Brain microvascular endothelial cell (primary cell): ENCODE measurements around the gene DAZL.

Experiments used
- DNase-seq: peaks from one replicate; pipeline ENCODE4 v3.0.0-alpha.2; 2020
- H3K27ac ChIP-seq: fragments of 250-450 bp; sonication (Bioruptor Pico); 2 replicates; pipeline ENCODE4 v1.5.1; 2020; ENCODE audit warnings: mild to moderate bottlenecking, moderate library complexity
- H3K27me3 ChIP-seq: fragments of 250-450 bp; sonication (Bioruptor Pico); replicated peaks from 2 replicates; pipeline ENCODE4 v1.5.1; 2020; ENCODE audit warnings: mild to moderate bottlenecking
- H3K36me3 ChIP-seq: fragments of 250-450 bp; sonication (Bioruptor Pico); replicated peaks from 2 replicates; pipeline ENCODE4 v1.5.1; 2020; ENCODE audit warnings: mild to moderate bottlenecking
- H3K4me3 ChIP-seq: 2 replicates; pipeline ENCODE4 v1.5.1; 2011; ENCODE audit warnings: low read depth, mild to moderate bottlenecking, control low read depth, low read length, moderate library complexity
- CTCF ChIP-seq: IDR thresholded peaks from 2 replicates; pipeline ENCODE4 v1.5.1; 2011; ENCODE audit warnings: low read depth, mild to moderate bottlenecking, moderate library complexity, low read length, control low read depth, inconsistent platforms; ENCODE audit errors: missing control alignments
- in situ Hi-C: cut with HindIII; loops from 2 replicates; pipeline ENCODE4 v1.10.0; 2017; ENCODE audit warnings: low sequenced_read_pairs, low pct_ligation_motif_present

DAZL gene

GRCh38 chr3:16604887-16605602, at the start of gene DAZL:
Gene DAZL (minus strand): TSS chr3:16605423. CDS start chr3:16605205, 218 bp downstream.
- in situ Hi-C loops, result no loop called here
- no peak for TF ChIP-seq CTCF
- H3K4me3 ChIP-seq, result no peak within 1 kb of the TSS
- DNase-seq, result no peak
- H3K27me3 ChIP-seq, result no peaks in the 10 kb centered on the region
- no peaks in the 10 kb centered on the region for H3K36me3 ChIP-seq
- H3K27ac ChIP-seq, result no peak within 1 kb of the TSS

GRCh38 chr3:16654976-16655375, 49.8 kb upstream of the DAZL start:
- Histone ChIP-seq H3K36me3 (no peaks in the 10 kb centered on the region), H3K27me3 (no peaks in the 10 kb centered on the region), H3K27ac (no peak overlapping the region), H3K4me3 (no peak overlapping the region)
- DNase-seq, result no peak
- in situ Hi-C loops, result no loop called here
- no peak for TF ChIP-seq CTCF

DNA sequence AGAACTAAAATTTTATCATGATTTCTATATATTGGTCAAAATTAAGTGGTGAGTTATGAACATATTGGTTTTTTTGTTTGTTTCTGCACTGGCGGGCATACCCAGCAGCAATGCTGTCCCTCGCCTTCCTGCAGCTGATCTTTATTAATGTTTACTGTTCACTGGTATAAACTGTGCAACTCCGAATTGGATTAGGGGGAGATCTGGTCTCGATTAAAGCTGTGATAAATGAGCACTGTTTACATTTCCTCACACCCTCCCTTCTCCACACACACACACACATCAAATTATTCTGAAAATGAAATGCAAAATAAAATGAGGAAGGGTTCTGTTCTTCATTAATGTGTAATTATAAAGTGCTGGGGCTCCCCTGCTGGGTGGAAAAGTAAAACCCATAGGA, 48.5 kb upstream of the DAZL start:
- no peak for TF ChIP-seq CTCF
- no peak overlapping the region for H3K27ac ChIP-seq
- no peaks in the 10 kb centered on the region for H3K36me3 ChIP-seq
- DNase-seq, result no peak
- H3K27me3 ChIP-seq, result no peaks in the 10 kb centered on the region
- H3K4me3 ChIP-seq, result no peak overlapping the region
- in situ Hi-C loops, result no loop called here

DNA sequence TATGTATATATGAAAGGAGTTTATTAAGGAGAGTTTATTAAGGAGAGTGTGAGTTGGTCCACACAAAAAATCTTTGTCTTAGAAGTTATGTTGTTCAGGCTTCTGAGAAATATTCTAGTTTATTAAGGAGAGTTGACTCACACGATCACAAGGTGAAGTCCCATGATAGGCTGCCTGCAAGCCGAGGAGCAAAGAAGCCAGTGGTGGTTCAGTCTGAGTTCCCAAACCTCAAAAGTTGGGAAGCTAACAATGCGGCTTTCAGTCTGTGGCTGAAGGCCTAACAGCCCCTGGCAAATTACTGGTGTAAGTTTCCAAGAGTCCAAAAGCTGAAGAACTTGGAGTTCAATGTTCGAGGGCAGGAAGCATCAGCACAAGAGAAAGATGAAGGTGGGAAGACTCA, 42.4 kb upstream of the DAZL start:
- in situ Hi-C loops, result no loop called here
- DNase-seq, result no peak
- no peaks in the 10 kb centered on the region for H3K36me3 ChIP-seq
- H3K27me3 ChIP-seq, result no peaks in the 10 kb centered on the region
- no peak overlapping the region for H3K4me3 ChIP-seq
- no peak for TF ChIP-seq CTCF
- no peak overlapping the region for H3K27ac ChIP-seq

GRCh38 chr3:16639806-16640205, 34.6 kb upstream of the DAZL start:
- H3K27ac ChIP-seq, result no peak overlapping the region
- no peak for DNase-seq
- in situ Hi-C loops, result no loop called here
- no peak for TF ChIP-seq CTCF
- H3K27me3 ChIP-seq, result no peaks in the 10 kb centered on the region
- no peak overlapping the region for H3K4me3 ChIP-seq
- H3K36me3 ChIP-seq, result no peaks in the 10 kb centered on the region

DNA sequence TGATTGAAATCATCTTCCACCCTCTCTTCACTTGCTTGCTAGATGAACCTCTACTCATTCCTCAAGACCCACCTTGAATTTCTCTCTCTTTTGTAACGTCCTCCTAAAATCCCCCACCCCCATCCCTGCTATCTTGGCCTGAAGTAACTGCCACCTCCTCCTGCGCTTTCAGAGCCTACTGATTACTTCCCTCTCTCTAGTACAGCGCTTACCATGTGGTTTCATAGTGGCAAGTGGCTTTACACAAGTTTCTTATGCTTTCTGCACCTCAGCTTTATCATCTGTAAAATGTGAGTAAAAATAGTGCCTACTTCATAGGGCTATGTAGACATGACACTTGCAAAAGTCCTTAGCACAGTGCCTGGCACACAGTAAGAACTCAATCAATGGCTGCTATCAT, 28.7 kb upstream of the DAZL start:
- in situ Hi-C loops, result no loop called here
- Histone ChIP-seq H3K27ac (no peak overlapping the region), H3K36me3 (no peaks in the 10 kb centered on the region), H3K27me3 (no peaks in the 10 kb centered on the region), H3K4me3 (no peak overlapping the region)
- no peak for TF ChIP-seq CTCF
- DNase-seq, result no peak
